ENCODE data around the gene DGKI. TPM values are rescaled to one million over a fixed set of nuclear protein-coding genes. Genes with fewer than 3 reads are reported as not detected.

The DGKI gene
- total and polyA plus RNA-seq, 2 experiments from 2014 or later, result 0.16 to 1.0 TPM

DNA sequence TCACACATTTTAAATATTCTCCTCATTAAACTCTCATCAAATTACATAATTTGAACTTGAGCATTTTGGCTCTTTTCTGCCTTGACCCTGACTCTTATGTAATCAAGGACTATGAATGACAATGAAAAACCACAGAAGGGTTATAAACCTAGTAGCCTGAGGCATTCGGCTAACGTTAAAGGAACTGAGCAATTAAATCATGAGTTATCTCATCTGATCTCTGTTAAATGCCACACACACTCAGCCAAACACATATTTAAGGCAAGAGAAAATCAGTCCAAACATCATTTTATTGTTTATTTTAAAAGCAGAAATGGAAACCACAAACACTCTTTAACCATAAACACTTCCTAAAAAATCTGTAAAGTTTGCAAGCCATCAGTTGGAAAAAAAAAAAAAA is 204.3 kb downstream of the DGKI start:
- Histone ChIP-seq H3K27ac (ENCODE audit: low read depth) (no peak overlapping the region), H3K79me2 (replicated peaks; ENCODE audit: insufficient read depth) (no peaks in the 10 kb centered on the region), H4K20me1 (replicated peaks; ENCODE audit: insufficient read depth) (no peaks in the 10 kb centered on the region), H3K27me3 (ENCODE audit: insufficient read depth) (no peaks in the 10 kb centered on the region), H3K4me3 (no peak overlapping the region), H3K4me1 (ENCODE audit: insufficient read depth) (0 out of 2 replicates have a peak, but pooled peaks cover 7% of the 10 kb centered on the region), H3K9me2 (ENCODE audit: insufficient read depth) (peaks cover 15% of the 10 kb centered on the region), H2AFZ (no peak overlapping the region), H3K36me3 (ENCODE audit: insufficient read depth) (no peaks in the 10 kb centered on the region), H3F3A (replicated peaks; ENCODE audit: low read depth) (no peaks in the 10 kb centered on the region), H3K4me2 (no peak overlapping the region)
- peaks cover 5% of the 10 kb centered on the region for H3K4me1 Mint-ChIP-seq
- peaks cover 3% of the 10 kb centered on the region; the same call in 1 of the 3 replicates for H3K9me3 Mint-ChIP-seq
- no peaks in the 10 kb centered on the region for H3K36me3 Mint-ChIP-seq (ENCODE audit: low read depth)
- TF ChIP-seq STAT1 (IDR thresholded peaks at IDR 0.05; ENCODE audit: unreplicated experiment) (no peak), EZH2phosphoT487 (IDR thresholded peaks at IDR 0.05; ENCODE audit: unreplicated experiment) (no peak), ZNF331 (CRISPR knock-in tag; IDR thresholded peaks at IDR 0.05; ENCODE audit: low read depth) (no peak), NANOG (IDR thresholded peaks at IDR 0.05; ENCODE audit: borderline replicate concordance) (no peak)
- TF ChIP-seq, protein P1, sequence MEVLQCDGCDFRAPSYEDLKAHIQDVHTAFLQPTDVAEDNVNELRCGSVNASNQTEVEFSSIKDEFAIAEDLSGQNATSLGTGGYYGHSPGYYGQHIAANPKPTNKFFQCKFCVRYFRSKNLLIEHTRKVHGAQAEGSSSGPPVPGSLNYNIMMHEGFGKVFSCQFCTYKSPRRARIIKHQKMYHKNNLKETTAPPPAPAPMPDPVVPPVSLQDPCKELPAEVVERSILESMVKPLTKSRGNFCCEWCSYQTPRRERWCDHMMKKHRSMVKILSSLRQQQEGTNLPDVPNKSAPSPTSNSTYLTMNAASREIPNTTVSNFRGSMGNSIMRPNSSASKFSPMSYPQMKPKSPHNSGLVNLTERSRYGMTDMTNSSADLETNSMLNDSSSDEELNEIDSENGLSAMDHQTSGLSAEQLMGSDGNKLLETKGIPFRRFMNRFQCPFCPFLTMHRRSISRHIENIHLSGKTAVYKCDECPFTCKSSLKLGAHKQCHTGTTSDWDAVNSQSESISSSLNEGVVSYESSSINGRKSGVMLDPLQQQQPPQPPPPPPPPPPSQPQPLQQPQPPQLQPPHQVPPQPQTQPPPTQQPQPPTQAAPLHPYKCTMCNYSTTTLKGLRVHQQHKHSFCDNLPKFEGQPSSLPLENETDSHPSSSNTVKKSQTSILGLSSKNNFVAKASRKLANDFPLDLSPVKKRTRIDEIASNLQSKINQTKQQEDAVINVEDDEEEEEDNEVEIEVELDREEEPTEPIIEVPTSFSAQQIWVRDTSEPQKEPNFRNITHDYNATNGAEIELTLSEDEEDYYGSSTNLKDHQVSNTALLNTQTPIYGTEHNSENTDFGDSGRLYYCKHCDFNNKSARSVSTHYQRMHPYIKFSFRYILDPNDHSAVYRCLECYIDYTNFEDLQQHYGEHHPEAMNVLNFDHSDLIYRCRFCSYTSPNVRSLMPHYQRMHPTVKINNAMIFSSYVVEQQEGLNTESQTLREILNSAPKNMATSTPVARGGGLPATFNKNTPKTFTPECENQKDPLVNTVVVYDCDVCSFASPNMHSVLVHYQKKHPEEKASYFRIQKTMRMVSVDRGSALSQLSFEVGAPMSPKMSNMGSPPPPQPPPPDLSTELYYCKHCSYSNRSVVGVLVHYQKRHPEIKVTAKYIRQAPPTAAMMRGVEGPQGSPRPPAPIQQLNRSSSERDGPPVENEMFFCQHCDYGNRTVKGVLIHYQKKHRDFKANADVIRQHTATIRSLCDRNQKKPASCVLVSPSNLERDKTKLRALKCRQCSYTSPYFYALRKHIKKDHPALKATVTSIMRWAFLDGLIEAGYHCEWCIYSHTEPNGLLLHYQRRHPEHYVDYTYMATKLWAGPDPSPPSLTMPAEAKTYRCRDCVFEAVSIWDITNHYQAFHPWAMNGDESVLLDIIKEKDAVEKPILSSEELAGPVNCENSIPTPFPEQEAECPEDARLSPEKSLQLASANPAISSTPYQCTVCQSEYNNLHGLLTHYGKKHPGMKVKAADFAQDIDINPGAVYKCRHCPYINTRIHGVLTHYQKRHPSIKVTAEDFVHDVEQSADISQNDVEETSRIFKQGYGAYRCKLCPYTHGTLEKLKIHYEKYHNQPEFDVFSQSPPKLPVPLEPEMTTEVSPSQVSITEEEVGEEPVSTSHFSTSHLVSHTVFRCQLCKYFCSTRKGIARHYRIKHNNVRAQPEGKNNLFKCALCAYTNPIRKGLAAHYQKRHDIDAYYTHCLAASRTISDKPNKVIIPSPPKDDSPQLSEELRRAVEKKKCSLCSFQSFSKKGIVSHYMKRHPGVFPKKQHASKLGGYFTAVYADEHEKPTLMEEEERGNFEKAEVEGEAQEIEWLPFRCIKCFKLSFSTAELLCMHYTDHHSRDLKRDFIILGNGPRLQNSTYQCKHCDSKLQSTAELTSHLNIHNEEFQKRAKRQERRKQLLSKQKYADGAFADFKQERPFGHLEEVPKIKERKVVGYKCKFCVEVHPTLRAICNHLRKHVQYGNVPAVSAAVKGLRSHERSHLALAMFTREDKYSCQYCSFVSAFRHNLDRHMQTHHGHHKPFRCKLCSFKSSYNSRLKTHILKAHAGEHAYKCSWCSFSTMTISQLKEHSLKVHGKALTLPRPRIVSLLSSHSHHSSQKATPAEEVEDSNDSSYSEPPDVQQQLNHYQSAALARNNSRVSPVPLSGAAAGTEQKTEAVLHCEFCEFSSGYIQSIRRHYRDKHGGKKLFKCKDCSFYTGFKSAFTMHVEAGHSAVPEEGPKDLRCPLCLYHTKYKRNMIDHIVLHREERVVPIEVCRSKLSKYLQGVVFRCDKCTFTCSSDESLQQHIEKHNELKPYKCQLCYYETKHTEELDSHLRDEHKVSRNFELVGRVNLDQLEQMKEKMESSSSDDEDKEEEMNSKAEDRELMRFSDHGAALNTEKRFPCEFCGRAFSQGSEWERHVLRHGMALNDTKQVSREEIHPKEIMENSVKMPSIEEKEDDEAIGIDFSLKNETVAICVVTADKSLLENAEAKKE (CRISPR knock-in tag; IDR thresholded peaks at IDR 0.05), result no peak
- TF ChIP-seq, protein P2, sequence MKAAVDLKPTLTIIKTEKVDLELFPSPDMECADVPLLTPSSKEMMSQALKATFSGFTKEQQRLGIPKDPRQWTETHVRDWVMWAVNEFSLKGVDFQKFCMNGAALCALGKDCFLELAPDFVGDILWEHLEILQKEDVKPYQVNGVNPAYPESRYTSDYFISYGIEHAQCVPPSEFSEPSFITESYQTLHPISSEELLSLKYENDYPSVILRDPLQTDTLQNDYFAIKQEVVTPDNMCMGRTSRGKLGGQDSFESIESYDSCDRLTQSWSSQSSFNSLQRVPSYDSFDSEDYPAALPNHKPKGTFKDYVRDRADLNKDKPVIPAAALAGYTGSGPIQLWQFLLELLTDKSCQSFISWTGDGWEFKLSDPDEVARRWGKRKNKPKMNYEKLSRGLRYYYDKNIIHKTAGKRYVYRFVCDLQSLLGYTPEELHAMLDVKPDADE (IDR thresholded peaks at IDR 0.05), result no peak
- DNase-seq (ENCODE audit: low spot score) (no peak), ATAC-seq (no peak)
- H3K4me3 Mint-ChIP-seq, result no peak overlapping the region
- no peak overlapping the region for H3K27ac Mint-ChIP-seq
- no peaks in the 10 kb centered on the region for H3K27me3 Mint-ChIP-seq (ENCODE audit: insufficient read depth, low read depth, poor library complexity)

All from GM23338 (cell line).